Measurements from ENCODE around the gene C10orf53. TPM values are rescaled to one million over a fixed set of nuclear protein-coding genes. Genes with fewer than 3 reads are reported as not detected.

The C10orf53 gene
- total RNA-seq, result not detected

DNA sequence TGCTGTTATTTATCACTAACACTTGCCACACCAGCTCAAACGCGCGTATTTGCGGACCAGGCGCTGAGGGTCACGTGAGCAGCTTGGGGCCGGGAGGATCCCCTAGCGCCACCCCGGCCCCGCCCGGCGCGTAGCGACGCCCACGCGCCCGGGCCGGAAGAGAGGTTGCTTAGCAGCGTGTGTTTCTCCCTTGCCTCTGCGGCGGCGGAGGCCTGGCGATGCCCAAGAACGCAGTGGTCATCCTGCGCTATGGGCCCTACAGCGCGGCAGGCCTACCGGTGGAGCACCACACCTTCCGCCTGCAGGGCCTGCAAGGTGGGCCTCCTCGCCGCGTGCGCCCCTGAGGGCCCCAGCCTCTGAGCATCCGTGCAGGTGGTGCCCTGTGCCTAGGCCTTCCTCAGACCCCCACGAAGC is at the start of gene C10orf53:
Gene C10orf53 (plus strand): TSS at position 172 of the 414 bp plus-strand sequence. CDS start 47 bp downstream, at position 219.
- peak; percentile 25 for ATAC-seq

DNA sequence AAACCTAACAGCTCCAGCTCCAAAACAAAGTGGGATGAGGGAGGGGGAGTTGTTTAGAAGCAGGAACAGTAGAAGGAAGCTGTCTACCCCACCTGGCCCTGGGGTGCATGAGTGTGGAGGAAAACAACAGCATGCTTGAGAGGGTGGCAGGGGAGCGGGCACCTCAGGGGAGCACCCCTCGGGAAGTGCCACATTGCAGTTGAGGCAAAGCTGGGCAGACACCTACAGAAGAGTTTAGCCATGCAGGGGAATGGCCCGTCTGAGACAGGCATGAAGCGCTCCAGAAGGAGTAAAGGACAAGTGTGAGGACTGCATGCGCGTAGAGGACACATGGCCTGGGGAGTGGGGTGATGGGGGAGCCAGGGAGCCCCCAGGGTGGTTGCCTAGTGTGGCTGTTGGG is 47.5 kb upstream of the C10orf53 start:
- ATAC-seq, result no peak

- peak; percentile 25 for ATAC-seq
Measured at GRCh38 chr10:49632406-49633317, 46.8 kb upstream of the C10orf53 start.

- no peak for ATAC-seq
Measured at GRCh38 chr10:49633327-49634068, 46.0 kb upstream of the C10orf53 start.

GRCh38 chr10:49634069-49634660 is 45.3 kb upstream of the C10orf53 start:
- no peak for ATAC-seq

DNA sequence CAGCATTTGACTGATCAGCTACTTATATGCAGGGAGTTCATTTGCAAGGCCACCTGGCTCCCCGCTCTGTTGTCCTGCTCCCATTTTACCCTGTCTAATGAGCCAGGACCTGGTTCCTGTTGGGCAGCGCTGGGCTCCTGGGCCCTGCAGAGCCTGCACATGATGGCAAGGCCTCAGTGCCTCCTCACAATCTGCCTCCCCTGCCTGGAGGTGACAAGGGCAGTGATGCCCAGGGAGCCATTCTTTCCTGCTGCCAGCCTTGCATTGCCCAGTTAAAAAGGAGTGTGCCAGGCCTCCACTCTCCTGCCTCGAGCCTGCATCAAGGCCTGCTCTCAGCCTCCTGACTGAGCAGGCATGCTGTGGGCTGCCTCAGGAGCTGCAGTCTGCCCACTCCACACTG is 37.1 kb upstream of the C10orf53 start:
- no peak for ATAC-seq

DNA sequence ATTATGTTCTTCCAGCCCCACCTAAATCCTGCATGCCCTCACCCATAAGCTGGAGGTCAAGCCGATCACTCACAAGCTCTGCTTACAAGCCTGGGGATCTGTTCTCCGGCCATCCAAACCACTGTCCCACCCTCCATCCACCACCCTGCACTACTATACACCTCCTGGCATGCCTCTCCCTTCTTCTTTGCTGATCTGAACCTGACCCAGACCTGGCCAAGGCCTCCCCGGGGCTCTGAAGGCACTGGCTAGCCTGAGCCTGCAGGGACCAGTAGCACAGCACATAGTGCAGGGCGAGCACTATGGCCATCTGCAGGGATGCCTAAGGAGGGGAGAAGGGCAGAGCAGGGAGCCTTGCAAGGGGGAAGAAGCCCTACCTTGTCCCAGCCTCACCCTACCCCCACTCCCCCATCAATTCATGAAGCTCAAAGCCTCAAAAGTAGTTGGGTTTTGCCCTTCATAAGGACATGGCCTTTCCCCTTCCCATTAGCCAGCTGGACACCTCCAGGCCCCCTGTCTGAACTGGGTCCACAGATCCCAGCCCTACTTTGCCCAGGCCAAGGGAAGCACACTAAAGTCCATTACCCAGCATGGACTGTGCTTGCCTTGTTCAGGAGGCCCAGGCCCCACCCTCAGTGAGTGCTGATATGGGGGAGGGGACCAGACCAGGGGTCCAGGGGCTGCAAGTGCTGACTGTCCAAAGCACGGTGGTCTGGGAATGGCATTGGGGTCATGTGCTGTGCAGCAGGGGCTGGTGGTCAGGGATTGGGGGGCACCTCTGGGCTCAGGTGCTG is 36.0 kb upstream of the C10orf53 start:
- ATAC-seq, result no peak

GRCh38 chr10:49644035-49644646 is 35.3 kb upstream of the C10orf53 start:
- ATAC-seq, result no peak

DNA sequence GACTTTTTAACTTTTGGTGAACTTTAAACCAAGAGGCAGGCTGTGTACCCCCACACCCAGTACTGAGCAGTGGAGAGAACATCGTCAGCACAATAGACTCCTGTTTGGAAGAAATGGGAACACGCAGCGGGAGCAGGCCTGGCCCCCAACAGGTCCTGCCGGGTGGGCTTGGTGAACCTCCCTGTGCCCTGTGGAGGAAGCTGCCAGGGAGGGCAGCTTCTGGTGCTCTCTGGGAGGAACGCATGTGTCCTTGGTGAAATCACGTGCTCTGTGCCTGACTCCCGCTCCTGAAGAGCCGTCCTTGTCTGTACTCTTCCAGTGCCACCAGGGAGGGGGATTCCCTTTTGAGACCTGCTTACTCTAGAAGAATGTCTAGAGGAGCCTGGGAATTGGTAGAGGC is 34.0 kb upstream of the C10orf53 start:
- ATAC-seq, result no peak

DNA sequence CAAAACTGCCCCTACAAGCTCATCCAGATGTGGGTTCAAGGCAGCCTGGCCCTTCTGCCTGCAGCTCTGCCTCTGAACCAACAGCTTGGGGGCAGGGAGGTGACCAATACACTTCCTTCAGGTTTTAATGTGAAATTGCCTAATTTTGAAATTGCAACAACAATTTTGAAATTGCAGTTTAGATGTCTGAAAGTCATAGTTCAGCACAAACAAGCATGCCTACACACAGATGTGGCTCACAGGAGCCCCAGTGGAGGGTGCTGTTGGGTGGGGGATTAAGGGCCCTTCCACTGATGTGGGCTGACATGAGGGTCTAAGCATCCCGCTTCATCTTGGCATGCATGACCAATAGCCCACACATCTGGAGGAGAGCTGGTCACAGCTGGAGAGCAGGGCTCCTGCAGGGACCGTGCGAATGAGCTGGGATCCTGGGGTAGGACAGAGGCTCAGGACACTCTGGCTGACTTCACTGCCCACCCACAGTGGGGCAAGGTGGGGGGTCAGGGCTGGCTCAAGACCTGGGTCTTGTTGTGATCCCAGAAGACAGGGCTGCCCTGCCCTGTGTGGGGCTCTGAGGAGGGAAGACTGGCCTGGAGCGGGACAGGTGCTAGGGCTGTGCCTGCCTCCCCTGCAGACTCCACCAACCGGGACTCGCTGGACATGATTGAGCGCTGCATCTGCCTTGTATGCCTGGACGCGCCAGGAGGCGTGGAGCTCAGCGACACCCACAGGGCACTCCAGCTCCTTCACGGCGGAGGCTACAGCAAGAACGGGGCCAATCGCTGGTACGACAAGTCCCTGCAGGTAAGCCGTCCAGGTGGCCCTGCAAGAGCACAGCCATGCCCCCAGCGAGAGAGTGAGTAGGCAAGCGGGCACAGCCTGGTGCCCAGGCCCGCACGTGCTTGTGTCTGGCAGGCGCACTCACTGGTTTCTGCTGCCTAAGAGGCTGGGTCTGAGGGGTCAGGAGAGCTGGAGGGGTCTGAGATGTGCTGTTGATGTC is 33.3 kb upstream of the C10orf53 start:
- peak; percentile 74 for ATAC-seq

- no peak for ATAC-seq
Measured at GRCh38 chr10:49647554-49647953, 31.9 kb upstream of the C10orf53 start.

DNA sequence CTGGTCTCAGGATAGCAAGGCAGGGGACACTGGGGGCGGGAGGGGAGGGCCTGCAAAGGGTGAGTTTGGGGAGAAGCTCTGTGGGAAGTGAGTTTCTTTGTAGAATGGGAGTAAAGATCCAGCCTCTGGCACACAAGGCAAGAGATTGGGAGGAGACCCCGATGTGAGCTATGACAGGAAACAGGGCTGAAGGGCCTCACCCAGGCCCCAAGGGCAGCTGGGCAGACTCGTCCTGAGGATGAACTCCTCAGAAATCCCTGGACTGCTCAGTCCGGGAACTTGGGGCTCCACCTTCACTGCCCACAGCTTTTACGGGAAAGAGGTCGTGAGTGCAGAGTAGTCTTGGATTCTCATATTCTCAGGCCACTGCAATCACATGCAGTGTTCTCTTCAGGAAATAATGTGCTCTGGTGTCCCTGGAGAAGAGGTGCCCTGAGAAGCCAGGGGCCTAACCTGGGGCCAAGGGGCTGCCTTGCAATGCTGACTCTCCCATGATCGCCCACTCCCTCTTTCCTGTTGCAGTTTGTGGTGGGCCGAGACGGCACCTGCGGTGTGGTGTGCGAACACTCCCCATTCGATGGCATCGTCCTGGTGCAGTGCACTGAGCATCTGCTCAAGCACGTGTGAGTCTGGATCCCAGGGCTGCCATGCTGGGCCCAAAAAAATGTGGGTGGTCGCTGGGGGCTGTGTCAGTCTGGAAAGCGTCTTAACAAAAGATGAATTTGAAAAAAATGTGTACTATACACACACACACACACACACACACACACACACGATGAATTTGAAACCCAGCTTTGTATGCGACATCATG is 31.3 kb upstream of the C10orf53 start:
- ATAC-seq, result no peak

- ATAC-seq, result no peak
Measured at GRCh38 chr10:49649294-49649693, 30.2 kb upstream of the C10orf53 start.

DNA sequence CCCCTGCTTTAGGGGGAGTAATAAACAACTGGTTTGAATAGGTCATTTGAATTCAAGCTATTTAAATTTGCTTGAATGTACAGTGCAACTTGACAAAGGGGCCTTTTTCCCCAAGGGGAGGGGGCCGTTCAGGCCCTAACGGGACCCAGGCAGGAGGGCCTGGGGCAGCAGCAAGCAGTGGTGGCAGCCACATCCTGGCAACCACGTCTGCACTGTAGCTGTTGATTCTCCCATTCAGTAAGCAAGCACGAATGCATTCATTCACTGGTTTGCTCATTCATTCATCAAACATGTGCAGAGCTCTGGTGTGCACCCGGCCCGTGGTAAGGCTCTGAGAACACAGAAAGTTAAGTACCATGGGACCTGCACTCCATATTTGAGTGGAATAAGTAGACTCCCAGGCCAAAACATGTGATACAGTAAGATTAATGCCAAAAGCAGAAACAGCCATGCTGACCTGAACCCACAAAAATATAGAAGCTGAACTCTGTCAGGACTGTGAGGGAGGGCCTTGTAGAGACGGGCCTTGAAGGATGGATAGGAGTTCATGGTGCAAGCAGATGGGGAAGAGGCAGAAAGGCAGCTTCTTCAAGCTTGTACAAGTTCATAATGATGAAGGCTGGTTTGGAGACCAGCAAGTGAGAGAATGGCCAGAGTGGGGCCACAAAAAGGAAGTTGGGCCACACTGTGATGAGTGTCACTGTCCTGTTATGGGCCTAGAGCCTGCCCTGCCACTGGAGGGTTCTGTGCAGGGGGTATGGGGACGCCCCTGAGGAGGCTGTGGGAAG is 29.3 kb upstream of the C10orf53 start:
- no peak for ATAC-seq

DNA sequence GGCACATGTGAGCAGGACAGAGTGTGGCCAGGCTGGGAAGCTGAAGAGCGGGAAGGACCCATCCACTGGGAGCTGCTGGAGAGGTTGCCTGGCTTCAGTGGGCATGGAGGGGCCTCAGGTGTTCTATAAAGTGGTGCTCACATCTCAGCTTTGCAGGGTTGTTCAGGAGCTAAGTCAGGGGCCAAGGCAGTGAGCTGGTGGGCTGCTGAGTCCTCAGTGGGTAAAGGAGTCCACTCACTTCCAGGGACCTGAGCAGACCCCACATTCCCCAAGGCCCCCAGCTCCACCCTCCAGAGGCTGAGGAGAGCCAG is 28.8 kb upstream of the C10orf53 start:
- ATAC-seq, result no peak

- ATAC-seq, result no peak
Measured at GRCh38 chr10:49651039-49651835, 28.2 kb upstream of the C10orf53 start.

DNA sequence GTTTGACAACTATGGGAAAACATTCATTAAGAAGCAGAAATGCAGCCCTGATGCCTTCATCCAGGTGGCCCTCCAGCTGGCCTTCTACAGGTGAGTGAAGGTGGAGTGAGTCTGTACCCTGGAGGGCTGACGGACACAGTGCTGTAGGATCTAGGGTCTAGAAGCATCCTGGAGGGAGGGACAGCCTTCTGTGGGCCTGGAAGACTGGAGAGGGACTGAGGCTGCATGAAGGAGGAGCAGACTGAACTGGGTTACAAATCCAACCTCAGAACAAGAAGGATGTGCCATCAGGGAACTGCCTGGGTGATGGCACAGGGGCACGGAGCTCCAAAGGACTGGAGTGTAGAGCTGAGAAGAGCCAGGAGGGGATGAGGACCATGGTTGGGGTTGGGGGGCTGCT is 27.5 kb upstream of the C10orf53 start:
- no peak for ATAC-seq
